ENCODE data around the gene NOTCH2. TPM values are rescaled to one million over a fixed set of nuclear protein-coding genes. Genes with fewer than 3 reads are reported as not detected.

The NOTCH2 gene
- total RNA-seq, 1 experiment from 2014 or later = 79.6 TPM

- Mint-ChIP-seq H3K4me1 (ENCODE audit: low read depth, unreplicated experiment) (peaks cover 7% of the 10 kb centered on the region), H3K4me3 (ENCODE audit: low read depth, unreplicated experiment) (no peak overlapping the region), H3K36me3 (ENCODE audit: insufficient read depth, unreplicated experiment) (peaks cover 8% of the 10 kb centered on the region), H3K9me3 (ENCODE audit: low read depth, unreplicated experiment) (no peaks in the 10 kb centered on the region), H3K27me3 (ENCODE audit: unreplicated experiment) (no peaks in the 10 kb centered on the region), H3K27ac (ENCODE audit: unreplicated experiment) (no peak overlapping the region)
- TF ChIP-seq CTCF (IDR thresholded peaks at IDR 0.05; ENCODE audit: unreplicated experiment) = no peak
- CTCF ChIA-PET = no interaction called here
- DNase-seq = no peak
- intact Hi-C loops (cut with micrococcal nuclease; ENCODE audit: unreplicated experiment) = no loop called here
- no TSS peak for BruUV-seq (replicated peaks)
These were observed 166.6 kb downstream of the NOTCH2 start for GRCh38 chr1:119902775-119903442.

GRCh38 chr1:119898981-119899720 lies 170.3 kb downstream of the NOTCH2 start:
- TF ChIP-seq CTCF (IDR thresholded peaks at IDR 0.05; ENCODE audit: unreplicated experiment) = no peak
- CTCF ChIA-PET = no interaction called here
- Mint-ChIP-seq H3K4me3 (ENCODE audit: low read depth, unreplicated experiment) (no peak overlapping the region), H3K36me3 (ENCODE audit: insufficient read depth, unreplicated experiment) (no peaks in the 10 kb centered on the region), H3K4me1 (ENCODE audit: low read depth, unreplicated experiment) (peaks cover 7% of the 10 kb centered on the region), H3K27ac (ENCODE audit: unreplicated experiment) (no peak overlapping the region), H3K27me3 (ENCODE audit: unreplicated experiment) (peaks cover 9% of the 10 kb centered on the region), H3K9me3 (ENCODE audit: low read depth, unreplicated experiment) (no peaks in the 10 kb centered on the region)
- intact Hi-C loops (cut with micrococcal nuclease; ENCODE audit: unreplicated experiment) = no loop called here
- DNase-seq = no peak
- BruUV-seq (replicated peaks) = no TSS peak

DNA sequence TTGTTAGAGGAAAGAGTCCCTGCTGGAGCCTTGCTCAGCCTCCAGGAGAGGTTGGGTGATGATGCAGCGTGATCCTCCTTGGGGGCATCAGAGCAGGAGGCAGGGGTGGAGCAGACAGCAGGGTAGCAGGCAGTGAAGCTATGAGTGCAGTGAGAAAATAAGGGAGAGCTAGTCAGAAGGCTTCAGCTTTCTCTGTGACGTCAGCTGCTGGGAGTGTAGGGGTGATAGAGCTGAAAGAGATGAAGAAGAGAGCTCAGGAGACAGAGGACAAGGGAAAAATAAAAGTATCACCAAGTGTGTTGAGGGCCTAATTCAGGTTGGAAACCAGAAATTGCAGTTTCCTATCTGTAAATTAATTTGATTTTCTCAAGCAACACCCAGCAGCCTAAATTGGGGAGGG lies 170.9 kb downstream of the NOTCH2 start:
- CTCF ChIA-PET = no interaction called here
- no TSS peak for BruUV-seq (replicated peaks)
- Mint-ChIP-seq H3K4me3 (ENCODE audit: low read depth, unreplicated experiment) (no peak overlapping the region), H3K27me3 (ENCODE audit: unreplicated experiment) (peaks cover 9% of the 10 kb centered on the region), H3K27ac (ENCODE audit: unreplicated experiment) (no peak overlapping the region), H3K4me1 (ENCODE audit: low read depth, unreplicated experiment) (peaks cover 2% of the 10 kb centered on the region), H3K9me3 (ENCODE audit: low read depth, unreplicated experiment) (no peaks in the 10 kb centered on the region), H3K36me3 (ENCODE audit: insufficient read depth, unreplicated experiment) (no peaks in the 10 kb centered on the region)
- intact Hi-C loops (cut with micrococcal nuclease; ENCODE audit: unreplicated experiment) = no loop called here
- DNase-seq = no peak
- TF ChIP-seq CTCF (IDR thresholded peaks at IDR 0.05; ENCODE audit: unreplicated experiment) = no peak

- DNase-seq = no peak
- no peak within 1 kb of the TSS for H3K27ac Mint-ChIP-seq (ENCODE audit: unreplicated experiment)
- no peak within 1 kb of the TSS for H3K4me3 Mint-ChIP-seq (ENCODE audit: low read depth, unreplicated experiment)
- no peaks in the 10 kb centered on the region for H3K36me3 Mint-ChIP-seq (ENCODE audit: insufficient read depth, unreplicated experiment)
- H3K9me3 Mint-ChIP-seq (ENCODE audit: low read depth, unreplicated experiment) = no peaks in the 10 kb centered on the region
- H3K4me1 Mint-ChIP-seq (ENCODE audit: low read depth, unreplicated experiment) = no peaks in the 10 kb centered on the region
- peaks cover 9% of the 10 kb centered on the region for H3K27me3 Mint-ChIP-seq (ENCODE audit: unreplicated experiment)
- TF ChIP-seq CTCF (IDR thresholded peaks at IDR 0.05; ENCODE audit: unreplicated experiment) = no peak
- intact Hi-C loops (cut with micrococcal nuclease; ENCODE audit: unreplicated experiment) = no loop called here
- no TSS peak for BruUV-seq (replicated peaks)
- CTCF ChIA-PET = no interaction called here
These were observed 173.2 kb downstream of the NOTCH2 start, which contains the start of gene ADAM30 for GRCh38 chr1:119896303-119896702. TSS of gene ADAM30 (minus strand) at chr1:119896515. CDS start at chr1:119896336, 179 bp downstream.
